IPS-20b (cell line): ENCODE data around the gene COA1.
"Not testable (repeated sequence)": the region's sequence is repeated elsewhere in the genome, so short reads cannot be mapped to it uniquely, and the experiment has no call there.

ENCODE experiments used
- H3K27ac ChIP-seq: one replicate; pipeline ENCODE4 v1.5.1; 2013; ENCODE audit warnings: low read length
- H3K27me3 ChIP-seq: 2 replicates; pipeline ENCODE4 v1.6.1; 2013; ENCODE audit warnings: mild to moderate bottlenecking, low read length, inconsistent platforms; ENCODE audit not compliant: insufficient read depth
- H3K36me3 ChIP-seq: 2 replicates; pipeline ENCODE4 v1.6.1; 2013; ENCODE audit warnings: low read depth, mild to moderate bottlenecking, inconsistent platforms, low read length, moderate library complexity; ENCODE audit not compliant: insufficient read depth
- H3K4me1 ChIP-seq: 2 replicates; pipeline ENCODE4 v1.6.1; 2013; ENCODE audit warnings: mild to moderate bottlenecking, control low read depth, inconsistent platforms, low read length, moderate library complexity; ENCODE audit not compliant: insufficient read depth
- H3K4me3 ChIP-seq: 2 replicates; pipeline ENCODE4 v1.5.1; 2013; ENCODE audit warnings: mild to moderate bottlenecking, low read length, inconsistent platforms
- H3K9ac ChIP-seq: 2 replicates; pipeline ENCODE4 v1.6.1; 2013; ENCODE audit warnings: low read depth, mild to moderate bottlenecking, inconsistent platforms, low read length, moderate library complexity
- H3K9me3 ChIP-seq: 2 replicates; pipeline ENCODE4 v1.6.1; 2013; ENCODE audit warnings: mild to moderate bottlenecking, low read depth, low read length, inconsistent platforms; ENCODE audit not compliant: insufficient read depth

The COA1 gene

DNA sequence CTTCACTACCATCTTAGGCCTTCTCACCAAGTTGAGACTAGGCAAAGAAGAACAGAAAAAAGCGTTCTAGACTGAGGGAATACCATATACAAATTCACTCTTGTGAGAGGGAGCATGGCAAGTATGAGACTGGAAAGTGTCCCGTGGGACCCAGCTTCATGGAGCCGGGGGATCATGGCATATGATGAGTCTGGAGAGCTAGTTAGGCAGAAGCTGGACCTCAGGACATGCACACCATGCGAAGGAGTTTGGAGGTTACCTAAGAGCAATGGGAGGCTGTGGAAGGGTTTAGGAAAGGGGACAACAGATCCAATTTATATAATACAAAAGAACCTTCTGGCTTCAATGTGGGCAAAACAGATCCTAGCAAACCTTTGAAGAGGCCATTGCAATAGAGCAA is 112.3 kb downstream of the COA1 start:
- Histone ChIP-seq H3K9ac (no peak overlapping the region), H3K4me3 (no peak overlapping the region), H3K9me3 (no peaks in the 10 kb centered on the region), H3K27me3 (no peaks in the 10 kb centered on the region), H3K36me3 (peaks cover 7% of the 10 kb centered on the region; the same call in 1 of the 2 replicates), H3K27ac (no peak overlapping the region), H3K4me1 (0 out of 2 replicates have a peak, but pooled peaks cover 4% of the 10 kb centered on the region)

GRCh38 chr7:43615558-43616145 is 113.7 kb downstream of the COA1 start:
- H3K4me3 ChIP-seq: no peak overlapping the region
- peaks cover 7% of the 10 kb centered on the region; the same call in 1 of the 2 replicates for H3K36me3 ChIP-seq
- no peaks in the 10 kb centered on the region for H3K9me3 ChIP-seq
- H3K9ac ChIP-seq: no peak overlapping the region
- H3K27ac ChIP-seq: no peak overlapping the region
- 0 out of 2 replicates have a peak, but pooled peaks cover 4% of the 10 kb centered on the region for H3K4me1 ChIP-seq
- H3K27me3 ChIP-seq: no peaks in the 10 kb centered on the region

DNA sequence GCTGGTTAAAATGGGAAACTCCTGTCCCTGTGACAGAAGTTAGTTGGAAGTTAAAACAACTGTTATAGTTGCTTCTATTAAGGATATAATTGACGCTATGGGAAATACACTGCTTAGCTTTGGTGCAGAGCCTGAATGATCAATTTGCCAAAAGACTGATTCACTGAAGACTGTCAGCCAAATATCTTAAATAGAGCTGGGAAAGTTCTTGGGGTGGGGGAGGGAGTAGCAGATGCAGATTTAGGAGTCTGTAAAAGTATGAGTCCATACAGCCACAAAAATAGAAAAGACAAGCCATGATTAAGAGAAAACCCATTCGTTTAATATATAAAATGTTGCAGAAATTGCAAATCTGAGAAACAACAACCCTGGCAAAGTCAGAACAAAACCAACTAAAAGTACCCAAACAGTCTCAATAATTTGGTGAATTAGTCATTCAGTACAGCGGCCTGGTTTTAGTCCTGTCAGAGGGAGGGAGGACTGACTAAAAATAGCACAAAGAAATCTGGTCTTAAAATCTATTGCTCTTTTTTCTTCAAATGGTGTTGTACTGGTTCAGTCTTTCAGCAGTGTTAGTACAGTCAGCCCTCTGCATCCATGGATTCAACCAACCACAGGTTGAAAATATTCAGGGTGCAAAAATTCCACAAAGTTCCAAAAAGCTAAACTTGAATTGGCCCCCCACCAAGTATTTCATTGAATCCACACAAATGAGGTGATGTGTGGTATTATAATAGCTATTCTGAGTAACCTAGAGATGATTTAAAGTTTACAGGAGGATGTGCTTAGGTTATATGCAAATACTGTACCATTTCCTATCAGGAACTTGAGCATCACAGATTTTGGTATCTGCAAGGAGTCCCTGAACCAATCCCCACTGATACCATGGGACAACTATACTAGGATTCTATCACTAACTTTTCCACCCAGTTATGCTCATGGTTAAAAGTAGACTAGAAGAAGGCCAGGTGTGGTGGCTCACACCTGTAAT is 116.4 kb downstream of the COA1 start:
- no peak overlapping the region for H3K9ac ChIP-seq
- peaks cover 10% of the 10 kb centered on the region; the same call in 1 of the 2 replicates for H3K36me3 ChIP-seq
- H3K9me3 ChIP-seq: no peaks in the 10 kb centered on the region
- 0 out of 2 replicates have a peak, but pooled peaks cover 1% of the 10 kb centered on the region for H3K4me1 ChIP-seq
- H3K27me3 ChIP-seq: no peaks in the 10 kb centered on the region
- H3K27ac ChIP-seq: no peak overlapping the region
- H3K4me3 ChIP-seq: no peak overlapping the region

DNA sequence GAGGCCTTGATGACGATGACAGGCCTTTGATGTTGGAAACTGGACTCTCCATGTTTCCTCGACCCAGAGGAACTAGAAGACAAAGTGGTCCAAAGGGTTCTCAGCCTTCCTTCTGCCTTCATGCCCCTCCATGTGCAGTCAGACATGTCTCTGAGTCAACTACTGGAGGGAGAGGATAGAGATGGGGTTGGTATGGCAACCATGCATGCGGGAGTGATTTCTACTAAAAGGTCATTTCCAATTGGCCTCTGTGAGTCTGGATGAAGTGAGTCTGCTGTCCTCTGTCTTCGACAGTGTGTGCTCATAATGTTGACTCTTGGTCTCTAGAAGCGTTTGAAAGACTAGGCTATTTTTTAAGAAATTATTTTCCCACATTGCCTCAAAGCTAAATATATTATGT is 117.2 kb downstream of the COA1 start:
- H3K4me3 ChIP-seq: no peak overlapping the region
- peaks cover 10% of the 10 kb centered on the region; the same call in 1 of the 2 replicates for H3K36me3 ChIP-seq
- H3K9me3 ChIP-seq: no peaks in the 10 kb centered on the region
- H3K27me3 ChIP-seq: no peaks in the 10 kb centered on the region
- no peaks in the 10 kb centered on the region for H3K4me1 ChIP-seq
- H3K9ac ChIP-seq: no peak overlapping the region
- H3K27ac ChIP-seq: no peak overlapping the region

GRCh38 chr7:43609097-43609496 is 120.2 kb downstream of the COA1 start:
- no peak overlapping the region for H3K27ac ChIP-seq
- no peak overlapping the region for H3K4me3 ChIP-seq
- H3K9me3 ChIP-seq: peaks cover 9% of the 10 kb centered on the region; the same call in 1 of the 2 replicates
- H3K27me3 ChIP-seq: no peaks in the 10 kb centered on the region
- no peak overlapping the region for H3K9ac ChIP-seq
- no peaks in the 10 kb centered on the region for H3K4me1 ChIP-seq
- peaks cover 10% of the 10 kb centered on the region; the same call in 1 of the 2 replicates for H3K36me3 ChIP-seq

DNA sequence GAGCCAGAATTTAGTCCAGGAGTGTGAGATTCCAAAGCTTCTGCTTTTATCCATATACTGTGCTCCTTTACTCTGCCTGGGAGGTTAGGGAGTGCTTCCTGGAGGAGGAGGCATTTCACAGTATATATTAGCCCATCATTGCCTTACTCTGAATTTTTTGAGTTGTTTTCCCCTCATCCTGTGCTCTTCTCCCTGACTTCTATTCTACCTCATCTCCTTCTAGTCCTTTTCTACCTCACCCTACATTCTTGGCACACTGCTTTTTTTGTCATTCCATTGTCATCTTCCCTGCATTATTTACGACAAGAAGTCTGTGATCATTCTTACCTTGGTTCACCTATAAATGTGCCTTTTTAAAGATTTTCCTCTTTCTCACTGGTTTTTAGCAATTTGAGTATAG is 125.1 kb downstream of the COA1 start:
- Histone ChIP-seq H3K4me1 (peaks cover 5% of the 10 kb centered on the region; the same call in 1 of the 2 replicates), H3K27me3 (no peaks in the 10 kb centered on the region), H3K4me3 (no peak overlapping the region), H3K36me3 (peaks cover 9% of the 10 kb centered on the region; the same call in 1 of the 2 replicates), H3K9ac (no peak overlapping the region), H3K27ac (no peak overlapping the region), H3K9me3 (peaks cover 9% of the 10 kb centered on the region; the same call in 1 of the 2 replicates)

DNA sequence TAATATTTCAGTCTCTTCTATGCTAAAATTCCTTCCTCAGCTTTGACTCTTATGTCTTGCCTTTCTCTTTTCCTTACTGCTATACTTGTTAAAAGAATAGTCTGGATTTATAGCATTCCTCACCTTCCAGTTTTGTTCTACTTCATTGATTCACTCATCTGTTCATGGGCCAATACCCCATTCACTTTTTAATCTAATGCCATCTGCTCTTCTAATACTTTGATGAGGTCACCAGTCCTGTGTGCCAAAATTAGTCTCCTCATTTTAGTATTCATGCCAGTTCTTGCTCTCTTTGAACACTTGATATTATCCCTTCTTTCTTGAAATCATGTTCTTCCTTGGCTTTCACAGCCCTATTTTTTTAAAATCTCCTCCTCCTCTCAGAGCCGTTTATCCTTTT is 127.1 kb downstream of the COA1 start:
- peaks cover 8% of the 10 kb centered on the region; the same call in 1 of the 2 replicates for H3K36me3 ChIP-seq
- H3K27me3 ChIP-seq: no peaks in the 10 kb centered on the region
- no peak overlapping the region for H3K4me3 ChIP-seq
- peaks cover 9% of the 10 kb centered on the region; the same call in 1 of the 2 replicates for H3K9me3 ChIP-seq
- H3K27ac ChIP-seq: no peak overlapping the region
- H3K4me1 ChIP-seq: peaks cover 5% of the 10 kb centered on the region; the same call in 1 of the 2 replicates
- H3K9ac ChIP-seq: no peak overlapping the region

DNA sequence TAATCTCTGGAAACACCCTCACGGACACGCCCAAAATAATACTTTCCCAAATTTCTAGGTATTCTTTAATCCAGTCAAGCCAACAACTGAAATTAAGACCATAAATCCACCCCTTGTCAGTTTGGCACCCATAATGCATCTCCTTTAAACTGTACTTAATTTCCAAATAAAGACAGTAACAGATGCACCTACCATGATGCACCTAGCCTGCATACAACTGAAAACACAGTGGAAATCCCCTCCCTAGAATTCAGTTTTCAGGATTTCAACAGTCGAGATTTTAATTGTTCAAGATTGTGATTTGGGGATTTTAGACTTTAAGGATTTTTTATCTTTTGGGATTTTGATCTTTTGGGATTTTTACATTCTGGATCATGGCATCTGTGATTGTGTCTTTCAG is 129.3 kb downstream of the COA1 start:
- Histone ChIP-seq H3K36me3 (peaks cover 15% of the 10 kb centered on the region; the same call in 1 of the 2 replicates), H3K9me3 (peaks cover 9% of the 10 kb centered on the region; the same call in 1 of the 2 replicates), H3K27me3 (no peaks in the 10 kb centered on the region), H3K4me1 (peaks cover 5% of the 10 kb centered on the region; the same call in 1 of the 2 replicates), H3K27ac (no peak overlapping the region), H3K4me3 (no peak overlapping the region), H3K9ac (no peak overlapping the region)

DNA sequence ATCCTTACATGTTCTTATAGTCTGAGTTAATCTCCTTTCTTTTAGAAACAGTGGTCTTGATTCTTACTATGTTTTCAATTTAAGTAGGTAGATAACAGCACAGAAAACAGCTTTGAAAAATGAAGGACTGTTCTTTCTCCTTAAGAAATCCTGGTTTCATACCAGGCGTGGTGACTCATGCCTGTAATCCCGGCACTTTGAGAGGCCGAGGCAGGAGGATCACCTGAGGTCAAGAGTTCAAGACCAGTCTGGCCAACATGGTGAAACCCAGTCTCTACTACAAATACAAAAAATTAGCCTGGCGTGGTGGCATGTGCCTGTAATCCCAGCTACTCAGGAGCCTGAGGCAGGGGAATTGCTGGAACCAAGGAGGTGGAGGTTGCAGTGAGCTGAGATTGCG is 132.9 kb downstream of the COA1 start:
- not testable (repeated sequence) for H3K4me3 ChIP-seq, H3K27me3 ChIP-seq, H3K4me1 ChIP-seq, H3K9me3 ChIP-seq, H3K9ac ChIP-seq, H3K27ac ChIP-seq
- peaks cover 15% of the 10 kb centered on the region; the same call in 1 of the 2 replicates for H3K36me3 ChIP-seq

DNA sequence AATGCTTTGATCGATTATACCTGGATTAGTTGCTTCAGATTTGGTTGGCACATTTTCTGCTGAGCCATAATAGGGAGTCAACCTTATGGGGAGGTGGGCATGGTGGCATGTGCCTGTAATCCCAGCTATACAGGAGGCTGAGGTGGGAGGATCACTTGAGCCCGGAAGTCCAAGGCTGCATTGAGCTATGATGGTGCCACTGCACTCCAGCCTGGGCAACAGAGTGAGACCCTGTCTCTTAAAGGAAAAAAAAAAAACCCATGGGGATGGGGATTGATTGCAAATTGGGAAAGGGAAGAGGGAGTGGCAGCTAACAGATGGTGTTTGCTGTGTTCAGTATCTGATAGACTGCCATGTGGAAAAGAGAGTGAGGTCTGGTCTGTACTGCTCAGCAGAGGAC is 135.3 kb downstream of the COA1 start:
- Histone ChIP-seq H3K9ac (no peak overlapping the region), H3K9me3 (no peaks in the 10 kb centered on the region), H3K36me3 (peaks cover 8% of the 10 kb centered on the region; the same call in 1 of the 2 replicates), H3K4me1 (peaks cover 2% of the 10 kb centered on the region; the same call in 1 of the 2 replicates), H3K27ac (no peak overlapping the region), H3K4me3 (no peak overlapping the region), H3K27me3 (no peaks in the 10 kb centered on the region)

- no peak overlapping the region for H3K9ac ChIP-seq
- no peaks in the 10 kb centered on the region for H3K27me3 ChIP-seq
- no peak overlapping the region for H3K4me3 ChIP-seq
- H3K27ac ChIP-seq: no peak overlapping the region
- H3K36me3 ChIP-seq: peaks cover 7% of the 10 kb centered on the region; the same call in 1 of the 2 replicates
- H3K4me1 ChIP-seq: peaks cover 2% of the 10 kb centered on the region; the same call in 1 of the 2 replicates
- H3K9me3 ChIP-seq: no peaks in the 10 kb centered on the region
Observed at GRCh38 chr7:43593010-43593409, 136.3 kb downstream of the COA1 start.
